Vagina (tissue), 2 donors: ENCODE data around the gene ABHD5. TPM values are rescaled to one million over a fixed set of nuclear protein-coding genes. Genes with fewer than 3 reads are reported as not detected.

ENCODE experiments used
- DNase-seq, 2 donors: peaks; one replicate each; pipeline ENCODE4 v3.0.0-alpha.2; 2017; ENCODE audit errors: extremely low spot score in 2 of 2
- H3K27ac ChIP-seq: fragments of 200-600 bp; sonication (generic); one replicate; pipeline ENCODE4 v1.5.1; 2019
- H3K27me3 ChIP-seq: fragments of 200-600 bp; sonication (generic); one replicate; pipeline ENCODE4 v1.5.1; 2019
- H3K36me3 ChIP-seq, 2 donors: fragments of 200-600 bp; sonication (generic); one replicate each; pipeline ENCODE4 v1.5.1; 2017 to 2019
- H3K4me1 ChIP-seq: fragments of 200-600 bp; sonication (generic); one replicate; pipeline ENCODE4 v1.5.1; 2019
- H3K4me3 ChIP-seq, 2 donors: fragments of 200-600 bp; sonication (generic); 1 replicate in 1 of 2; 2 replicates in 1 of 2; pipeline ENCODE4 v1.5.1; 2016 to 2019
- H3K9me3 ChIP-seq: fragments of 200-600 bp; sonication (generic); one replicate; pipeline ENCODE4 v1.5.1; 2019
- CTCF ChIP-seq, 3 experiments: fragments of 450-650 bp in 2 of 3; fragments of 200-600 bp in 1 of 3; sonication (generic) in 1 of 3; IDR thresholded peaks; one replicate each; pipeline ENCODE4 v1.5.1; 2017 to 2019; ENCODE audit warnings: antibody characterized with exemption in 3 of 3, mild to moderate bottlenecking in 2 of 3, moderate library complexity in 2 of 3
- POLR2A ChIP-seq, 2 donors: fragments of 450-650 bp; IDR thresholded peaks; one replicate each; pipeline ENCODE4 v1.6.1; 2017; ENCODE audit warnings: antibody characterized with exemption in 2 of 2, mild to moderate bottlenecking in 2 of 2, moderate library complexity in 2 of 2
- POLR2AphosphoS5 ChIP-seq, 2 donors: sonication (generic); formaldehyde crosslinking; IDR thresholded peaks; one replicate each; pipeline ENCODE4 v1.9.0; 2017; ENCODE audit warnings: antibody characterized with exemption in 2 of 2, mild to moderate bottlenecking in 2 of 2, low read depth in 1 of 2; ENCODE audit not compliant: insufficient read depth in 1 of 2
- intact Hi-C: fragments of 100-400 bp; cut with DNase I; formaldehyde crosslinking; loops from one replicate; pipeline ENCODE4 v1.15.1; 2023
- total RNA-seq: library from RNA; depleted of rRNA; stranded (reverse); fragments of >200 nt; gene quantifications from one replicate; pipeline ENCODE4 v1.2.3, GENCODE V29; 2016

The ABHD5 gene
- total RNA-seq, 1 donor from 2014 or later: 34.1 TPM

GRCh38 chr3:43735618-43736017 lies 44.9 kb downstream of the ABHD5 start:
- no peak for DNase-seq
- no peak for TF ChIP-seq CTCF (IDR thresholded peaks at IDR 0.05)
- TF ChIP-seq POLR2A (IDR thresholded peaks at IDR 0.05): no peak
- no peak for TF ChIP-seq POLR2AphosphoS5 (IDR thresholded peaks at IDR 0.05; ENCODE audit: insufficient read depth in 1 of 2, low read depth in 1 of 2)
- no peaks in the 10 kb centered on the region for H3K36me3 ChIP-seq
- no peak overlapping the region for H3K27ac ChIP-seq
- H3K9me3 ChIP-seq: no peaks in the 10 kb centered on the region
- H3K4me3 ChIP-seq: no peak overlapping the region
- intact Hi-C loops: no loop called here
- no peaks in the 10 kb centered on the region for H3K4me1 ChIP-seq
- no peaks in the 10 kb centered on the region for H3K27me3 ChIP-seq

- no peak for DNase-seq
- intact Hi-C loops: no loop called here
Observed at GRCh38 chr3:43736558-43737440, 46.1 kb downstream of the ABHD5 start.

GRCh38 chr3:43738305-43738704 lies 47.6 kb downstream of the ABHD5 start:
- no peaks in the 10 kb centered on the region for H3K9me3 ChIP-seq
- H3K27me3 ChIP-seq: no peaks in the 10 kb centered on the region
- H3K4me3 ChIP-seq: no peak overlapping the region
- H3K27ac ChIP-seq: no peak overlapping the region
- H3K4me1 ChIP-seq: no peaks in the 10 kb centered on the region
- TF ChIP-seq POLR2A (IDR thresholded peaks at IDR 0.05): no peak
- no peak for TF ChIP-seq POLR2AphosphoS5 (IDR thresholded peaks at IDR 0.05; ENCODE audit: insufficient read depth in 1 of 2, low read depth in 1 of 2)
- TF ChIP-seq CTCF (IDR thresholded peaks at IDR 0.05): no peak
- no peaks in the 10 kb centered on the region for H3K36me3 ChIP-seq
- no peak for DNase-seq
- intact Hi-C loops: no loop called here

More at GRCh38 chr3:43736558-43737440, 46.1 kb downstream of the ABHD5 start:
- Histone ChIP-seq H3K27me3 (no peaks in the 10 kb centered on the region), H3K27ac (no peak overlapping the region), H3K36me3 (no peaks in the 10 kb centered on the region), H3K4me1 (no peaks in the 10 kb centered on the region), H3K9me3 (no peaks in the 10 kb centered on the region), H3K4me3 (no peak overlapping the region)
- TF ChIP-seq POLR2A (IDR thresholded peaks at IDR 0.05): no peak
- TF ChIP-seq POLR2AphosphoS5 (IDR thresholded peaks at IDR 0.05; ENCODE audit: insufficient read depth in 1 of 2, low read depth in 1 of 2): no peak
- TF ChIP-seq CTCF (IDR thresholded peaks at IDR 0.05): no peak

DNA sequence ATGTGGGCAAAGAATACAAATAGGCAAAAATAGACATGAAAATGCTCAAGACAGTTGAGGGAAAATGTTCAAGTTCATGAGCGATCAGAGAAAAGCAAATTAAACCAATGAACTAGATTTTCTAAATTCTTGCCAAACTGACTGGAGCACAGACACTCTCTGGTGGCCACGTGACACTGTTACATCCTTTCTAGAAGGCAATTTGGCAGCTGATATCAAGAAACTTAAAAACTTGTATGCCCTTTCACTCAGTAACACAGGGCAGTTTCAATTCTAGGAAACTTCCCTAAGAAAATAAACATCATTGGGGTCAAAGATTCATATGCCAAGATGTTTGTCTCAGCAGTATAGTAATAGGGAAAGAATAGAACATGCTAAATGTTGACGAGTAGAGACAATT lies 52.2 kb downstream of the ABHD5 start:
- no peak overlapping the region for H3K27ac ChIP-seq
- H3K4me1 ChIP-seq: peaks cover 7% of the 10 kb centered on the region
- intact Hi-C loops: no loop called here
- no peak for DNase-seq
- no peaks in the 10 kb centered on the region for H3K27me3 ChIP-seq
- no peaks in the 10 kb centered on the region for H3K36me3 ChIP-seq
- no peaks in the 10 kb centered on the region for H3K9me3 ChIP-seq
- TF ChIP-seq POLR2AphosphoS5 (IDR thresholded peaks at IDR 0.05; ENCODE audit: insufficient read depth in 1 of 2, low read depth in 1 of 2): peak in 1 of 2 donors; percentile 85
- no peak for TF ChIP-seq CTCF (IDR thresholded peaks at IDR 0.05)
- no peak overlapping the region for H3K4me3 ChIP-seq

- H3K27ac ChIP-seq: peak overlapping the region; percentile 13
- peaks cover 13% of the 10 kb centered on the region for H3K4me1 ChIP-seq
- H3K4me3 ChIP-seq: no peak overlapping the region
- no peaks in the 10 kb centered on the region for H3K36me3 ChIP-seq
- intact Hi-C loops: no loop called here
- no peak for DNase-seq
- TF ChIP-seq POLR2A (IDR thresholded peaks at IDR 0.05) (no peak), POLR2AphosphoS5 (IDR thresholded peaks at IDR 0.05; ENCODE audit: insufficient read depth in 1 of 2, low read depth in 1 of 2) (no peak), CTCF (IDR thresholded peaks at IDR 0.05) (no peak)
- H3K9me3 ChIP-seq: no peaks in the 10 kb centered on the region
- H3K27me3 ChIP-seq: no peaks in the 10 kb centered on the region
Observed at GRCh38 chr3:43747641-43748040, 56.9 kb downstream of the ABHD5 start.
